Sciatic nerve (tissue), 2 donors: ENCODE results near the gene PDSS2. TPM values are rescaled to one million over a fixed set of nuclear protein-coding genes. Genes with fewer than 3 reads are reported as not detected.
A peak's percentile ranks its signal among the peaks of the same experiment; 100 is the strongest.
"Not testable (repeated sequence)": the region's sequence is repeated elsewhere in the genome, so short reads cannot be mapped to it uniquely, and the experiment has no call there.

ENCODE experiments used
- ATAC-seq: fragments of 200-7000 bp; cut with Tn5 transposase; one replicate; pipeline ENCODE4 v1.9.1; 2020; ENCODE audit warnings: mild to moderate bottlenecking, moderate library complexity
- DNase-seq: peaks from one replicate; pipeline ENCODE4 v3.0.0-alpha.2; 2020; ENCODE audit warnings: low spot score
- intact Hi-C: fragments of 100-400 bp; cut with DNase I; formaldehyde crosslinking; loops from one replicate; pipeline ENCODE4 v1.14.2; 2022
- total RNA-seq: library from RNA; stranded (reverse); fragmentation: NEBNext Ultra II Directional; extraction: Animal tissue kit (Norgen Biotek cat#: 25700); gene quantifications from one replicate; pipeline ENCODE4 v1.2.1, GENCODE V29; 2021
- donor health status: DM: no; HTN: no; CAD: no.
- donor health status: DM: no; HTN: no; CAD: no.

PDSS2 gene
- total RNA-seq, 1 donor from 2014 or later: 11.9 TPM

DNA sequence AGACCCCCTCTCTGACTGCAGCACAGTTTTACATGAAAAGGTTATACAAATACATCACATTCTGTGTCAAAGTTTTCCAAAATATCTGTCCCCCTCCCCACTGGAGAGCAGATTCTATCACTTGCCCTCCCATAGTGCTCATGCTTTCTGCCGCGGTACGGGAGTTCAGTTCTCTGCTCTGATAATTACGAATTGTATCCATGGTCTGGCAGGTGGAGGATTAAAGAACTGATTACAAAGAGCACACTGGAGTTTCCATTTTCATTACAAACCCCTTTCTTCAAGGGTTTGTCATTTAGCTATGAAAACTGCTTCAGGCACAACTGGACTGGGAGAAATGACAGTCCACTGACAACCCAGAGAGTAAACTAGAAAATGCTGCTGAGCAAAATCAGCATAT, 166.0 kb downstream of the PDSS2 start:
- DNase-seq: no peak
- ATAC-seq: no peak
- intact Hi-C loops: no loop called here

DNA sequence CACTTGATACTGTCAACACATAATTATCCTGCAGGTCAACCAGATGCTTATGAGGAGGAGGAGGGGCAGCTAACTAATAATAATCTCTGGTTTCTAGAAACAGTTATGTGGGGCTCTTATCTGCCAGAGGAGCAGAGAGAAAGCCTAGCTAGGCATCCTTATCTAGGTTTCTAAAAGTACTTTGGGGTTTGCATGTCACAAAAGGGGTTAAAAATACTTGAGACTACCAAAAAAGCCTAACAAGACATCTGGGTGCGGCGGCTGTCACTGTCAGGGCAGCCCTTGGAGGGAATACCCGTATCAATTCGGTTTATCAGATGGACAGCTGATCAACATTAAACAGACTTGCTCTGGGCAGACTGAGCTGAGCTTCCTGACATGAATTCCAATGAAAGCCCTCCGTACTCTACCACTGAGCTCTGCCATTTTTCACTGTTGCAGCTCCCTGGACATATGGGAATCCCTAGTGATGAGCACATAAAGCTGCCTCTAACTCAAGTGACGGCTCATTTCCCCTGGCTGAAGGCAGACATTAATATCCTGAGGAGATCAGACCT, 166.6 kb downstream of the PDSS2 start:
- DNase-seq (no peak), ATAC-seq (no peak)
- intact Hi-C loops: no loop called here

DNA sequence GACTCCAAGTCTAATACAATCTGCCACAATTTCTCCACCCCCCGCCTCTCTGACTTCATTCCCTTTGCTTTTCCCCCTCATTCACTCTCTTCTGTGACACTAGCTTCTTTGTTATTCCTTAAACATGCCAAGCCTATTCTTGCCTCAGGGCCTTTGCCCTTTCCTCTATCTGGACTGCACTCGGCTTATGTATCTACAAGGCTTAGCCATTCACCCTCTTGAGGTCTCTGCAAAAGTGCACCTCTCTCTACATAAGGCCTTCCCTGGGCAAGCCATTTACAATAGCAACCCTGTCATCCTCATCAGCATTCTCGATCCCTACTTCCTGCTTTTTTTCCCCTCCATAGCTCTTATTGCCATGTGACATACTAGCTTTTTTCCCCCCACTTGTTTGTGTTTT, 168.9 kb downstream of the PDSS2 start:
- DNase-seq: no peak
- intact Hi-C loops: no loop called here
- ATAC-seq: peak; percentile 15

DNA sequence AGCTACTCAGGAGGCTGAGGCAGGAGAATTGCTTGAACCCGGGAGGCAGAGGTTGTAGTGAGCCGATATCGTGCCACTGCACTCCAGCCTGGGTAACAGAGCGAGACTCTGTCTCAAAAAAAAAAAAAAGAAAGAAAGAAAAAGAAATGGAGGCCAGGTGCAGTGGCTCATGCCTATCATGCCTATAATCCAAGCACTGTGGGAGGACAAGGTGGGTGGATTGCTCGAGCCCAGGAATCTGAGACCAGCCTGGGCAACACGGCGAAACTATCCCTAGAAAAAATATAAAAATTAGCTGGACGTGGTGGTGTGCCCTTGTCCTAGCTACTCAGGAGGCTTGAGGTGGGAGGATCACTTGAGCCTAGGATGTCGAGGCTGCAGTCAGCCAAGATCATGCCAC, 170.1 kb downstream of the PDSS2 start:
- DNase-seq: not testable (repeated sequence)

DNA sequence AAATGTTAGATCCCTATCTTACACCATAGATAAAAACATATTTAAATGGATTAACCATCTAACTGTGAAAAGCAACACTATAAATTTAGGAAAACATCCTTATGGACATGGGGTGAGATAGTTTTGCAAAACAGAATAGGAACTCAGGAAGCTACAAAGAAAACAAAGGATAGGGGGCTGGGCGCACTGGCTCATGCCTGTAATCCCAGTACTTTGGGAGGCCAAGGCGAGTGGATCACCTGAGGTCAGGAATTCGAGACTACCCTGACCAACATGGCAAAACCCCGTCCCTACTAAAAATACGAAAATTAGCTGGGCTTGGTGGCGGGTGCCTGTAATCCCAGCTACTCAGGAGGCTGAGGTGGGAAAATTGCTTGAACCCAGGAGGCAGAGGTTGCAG, 173.7 kb downstream of the PDSS2 start:
- DNase-seq, ATAC-seq, intact Hi-C loops: not testable (repeated sequence)

More for the DNA sequence above, 170.1 kb downstream of the PDSS2 start:
- intact Hi-C loops, ATAC-seq: not testable (repeated sequence)

DNA sequence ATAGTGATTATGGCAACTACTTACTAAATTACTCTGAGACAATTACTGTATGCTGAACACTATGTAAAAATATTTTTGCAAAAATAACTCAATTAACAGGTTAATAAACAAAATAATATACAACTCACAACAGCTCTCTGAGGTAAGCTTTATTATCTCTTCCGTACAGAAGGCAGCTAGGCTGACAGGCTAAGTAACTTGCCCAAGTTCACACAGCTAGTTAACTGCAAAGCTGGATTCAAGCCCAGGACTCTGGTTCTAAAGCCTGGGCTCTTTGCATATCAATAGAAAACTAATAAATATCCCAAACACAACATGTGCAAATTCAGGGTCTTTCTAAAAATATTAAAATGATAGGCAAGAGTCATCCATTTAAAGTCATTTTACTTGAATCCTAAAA, 174.6 kb downstream of the PDSS2 start:
- ATAC-seq (no peak), DNase-seq (no peak)
- intact Hi-C loops: no loop called here

DNA sequence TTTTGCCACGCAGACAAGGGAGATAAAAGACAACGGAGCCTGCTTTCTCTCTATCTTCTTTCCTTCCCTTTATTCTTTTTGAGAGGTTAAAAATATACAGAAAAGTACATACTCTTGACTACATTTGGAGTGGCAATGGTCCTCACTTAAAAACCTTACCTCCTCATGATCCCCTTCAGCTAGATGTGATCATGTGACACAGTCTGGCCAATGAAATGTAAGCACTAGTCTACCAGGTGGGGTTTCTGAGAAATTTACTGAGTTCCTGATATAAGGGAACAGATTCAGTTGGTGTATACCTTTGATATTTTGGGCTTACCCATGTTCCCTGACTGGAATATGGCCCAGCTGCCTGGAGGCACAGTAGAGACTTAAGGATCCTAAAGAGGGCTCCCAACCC, 178.6 kb downstream of the PDSS2 start:
- intact Hi-C loops: no loop called here

DNA sequence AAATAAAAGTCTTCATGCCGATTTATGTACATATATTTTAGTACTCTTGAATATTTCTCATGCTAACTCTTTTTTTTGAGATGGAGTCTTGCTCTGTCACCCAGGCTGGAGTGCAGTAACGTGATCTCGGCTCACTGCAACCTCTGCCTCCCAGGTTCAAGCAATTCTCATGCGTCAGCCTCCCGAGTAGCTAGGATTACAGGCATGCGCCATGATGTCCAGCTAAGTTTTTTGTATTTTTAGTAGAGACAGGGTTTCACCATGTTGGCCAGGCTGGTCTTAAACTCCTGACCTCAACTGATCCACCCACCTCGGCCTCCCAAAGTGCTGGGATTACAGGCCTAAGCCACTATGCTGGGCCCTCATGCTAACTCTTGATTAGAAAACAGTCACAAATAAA, 179.4 kb downstream of the PDSS2 start:
- ATAC-seq, DNase-seq, intact Hi-C loops: not testable (repeated sequence)

More for the DNA sequence above, 178.6 kb downstream of the PDSS2 start:
- ATAC-seq (no peak), DNase-seq (no peak)

DNA sequence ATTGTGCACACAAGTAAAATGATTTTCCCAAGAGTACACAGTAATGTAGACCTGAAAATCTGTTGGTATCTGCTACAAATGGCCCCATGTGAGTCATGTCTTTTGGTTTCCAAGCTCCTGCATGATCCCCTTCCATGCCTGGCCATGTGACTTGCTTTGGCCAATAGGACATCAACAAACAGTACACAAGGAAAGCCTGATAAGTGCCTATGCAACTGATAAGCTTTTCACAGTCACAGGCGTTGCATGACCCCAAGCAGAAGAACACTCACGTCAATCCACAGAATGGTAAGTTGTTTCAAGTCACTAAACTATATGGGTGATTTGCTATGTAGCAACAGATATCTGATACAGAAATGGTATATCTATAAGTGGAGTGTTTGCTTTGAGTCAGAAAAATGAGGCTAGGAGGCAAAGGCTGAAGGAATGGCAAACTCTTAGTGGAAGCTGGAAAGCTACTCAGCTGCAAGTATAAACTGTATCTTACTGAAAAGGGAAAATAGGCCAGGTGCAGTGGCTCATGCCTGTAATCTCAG, 184.0 kb downstream of the PDSS2 start:
- ATAC-seq (no peak), DNase-seq (no peak)
- intact Hi-C loops: no loop called here

DNA sequence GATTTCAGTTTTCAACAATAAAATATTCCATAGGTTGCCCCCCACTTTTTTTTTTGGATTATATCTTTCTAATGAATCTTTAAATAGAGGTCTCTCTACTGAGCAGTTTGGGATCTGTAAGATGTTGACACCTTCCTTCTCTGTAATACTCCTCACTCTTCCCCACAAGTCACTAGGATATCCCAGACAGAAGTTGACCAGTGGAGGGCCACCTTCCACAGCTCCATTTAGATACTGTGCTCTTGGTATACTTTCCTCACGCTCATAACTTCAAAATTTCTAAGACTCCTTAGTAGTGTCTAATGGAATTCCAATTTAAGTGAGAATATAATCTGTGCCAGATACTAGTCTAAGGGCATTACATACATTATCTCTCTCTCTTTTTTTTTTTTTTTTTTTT, 185.1 kb downstream of the PDSS2 start:
- intact Hi-C loops: no loop called here
- ATAC-seq (no peak), DNase-seq (no peak)

DNA sequence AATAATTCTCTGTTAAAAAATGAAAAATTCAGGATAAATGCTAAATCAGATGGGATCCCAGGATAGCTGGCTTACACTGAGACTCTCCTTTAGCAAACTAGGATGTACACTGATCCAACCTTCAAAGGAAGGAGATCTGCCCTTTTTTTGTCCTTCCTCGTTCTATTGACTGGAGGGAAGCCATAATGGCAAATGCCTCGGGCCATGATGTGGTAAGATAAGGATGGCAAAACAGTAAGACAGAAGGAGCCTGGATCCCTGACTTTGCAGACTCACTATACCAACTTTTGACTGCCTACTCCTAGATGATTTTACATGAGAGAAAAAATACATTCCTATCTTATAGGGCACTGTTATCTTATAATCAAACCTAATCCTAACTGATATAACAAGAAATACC, 187.1 kb downstream of the PDSS2 start:
- intact Hi-C loops: no loop called here
- DNase-seq (no peak), ATAC-seq (no peak)

DNA sequence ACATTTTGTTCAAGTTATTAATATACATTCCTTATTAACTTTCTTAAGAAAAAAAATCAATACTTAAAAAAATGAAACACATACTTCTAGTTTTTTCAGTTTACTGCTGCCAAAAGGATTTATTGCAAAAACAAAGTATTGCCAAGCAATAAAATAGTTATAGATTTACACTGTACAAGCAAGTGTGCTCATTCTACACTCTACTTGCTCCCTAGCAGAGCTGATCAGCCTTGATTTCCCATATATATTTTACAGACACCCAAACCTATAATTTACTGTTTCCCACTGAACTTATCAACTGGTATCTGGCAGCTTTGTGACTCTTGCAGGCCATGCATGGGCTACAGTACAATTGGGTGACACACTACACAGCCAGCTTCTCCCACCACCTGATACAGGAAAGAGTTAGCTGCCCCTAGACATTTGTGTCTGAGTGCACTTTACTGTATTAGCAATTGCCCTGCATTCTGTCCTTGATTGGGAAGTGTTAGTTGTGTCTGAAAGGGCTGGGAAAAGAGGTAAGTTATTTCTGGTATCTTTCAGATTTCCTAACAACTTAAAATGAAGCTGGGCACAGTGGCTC, 188.1 kb downstream of the PDSS2 start:
- no peak for DNase-seq
- intact Hi-C loops: no loop called here
- ATAC-seq: no peak

DNA sequence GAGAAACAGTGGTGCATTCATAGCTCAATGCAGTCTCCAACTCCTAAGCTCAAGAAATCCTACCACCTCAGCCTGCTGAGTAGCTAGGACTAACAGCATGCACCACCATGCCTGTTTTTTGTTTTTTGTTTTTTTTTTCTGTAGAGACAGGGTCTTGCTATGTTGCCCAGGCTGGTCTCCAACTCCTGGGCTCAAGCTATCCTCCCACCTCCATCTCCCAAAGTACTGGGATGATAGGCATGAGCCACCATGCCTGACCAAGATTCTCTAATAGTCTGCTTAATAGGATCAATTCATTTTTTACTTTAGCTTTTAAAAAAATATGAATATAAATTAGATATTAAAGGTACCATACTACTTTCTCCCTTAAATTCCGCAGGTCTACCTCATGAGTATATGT, 191.7 kb downstream of the PDSS2 start:
- DNase-seq: no peak
- ATAC-seq: no peak
- intact Hi-C loops: no loop called here

DNA sequence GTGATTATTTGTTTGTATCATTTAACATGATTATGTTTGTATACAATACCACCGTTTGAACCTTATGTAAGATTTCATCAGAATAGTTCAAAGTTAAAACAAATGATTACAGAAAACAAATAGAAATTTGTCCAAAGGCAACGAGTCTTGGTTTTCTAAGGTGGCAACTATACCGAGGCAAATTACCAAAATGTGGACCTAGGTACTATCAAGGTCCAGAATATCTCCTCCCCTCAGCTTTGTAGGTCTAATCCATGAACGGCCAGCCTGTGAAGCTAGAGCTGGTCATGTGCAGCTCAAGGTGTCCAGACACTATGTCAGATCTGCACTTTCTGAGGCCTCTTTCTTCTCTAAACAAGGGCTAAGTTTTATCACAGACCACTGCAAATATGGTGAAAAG, 192.4 kb downstream of the PDSS2 start:
- intact Hi-C loops: no loop called here
- DNase-seq (no peak), ATAC-seq (no peak)

DNA sequence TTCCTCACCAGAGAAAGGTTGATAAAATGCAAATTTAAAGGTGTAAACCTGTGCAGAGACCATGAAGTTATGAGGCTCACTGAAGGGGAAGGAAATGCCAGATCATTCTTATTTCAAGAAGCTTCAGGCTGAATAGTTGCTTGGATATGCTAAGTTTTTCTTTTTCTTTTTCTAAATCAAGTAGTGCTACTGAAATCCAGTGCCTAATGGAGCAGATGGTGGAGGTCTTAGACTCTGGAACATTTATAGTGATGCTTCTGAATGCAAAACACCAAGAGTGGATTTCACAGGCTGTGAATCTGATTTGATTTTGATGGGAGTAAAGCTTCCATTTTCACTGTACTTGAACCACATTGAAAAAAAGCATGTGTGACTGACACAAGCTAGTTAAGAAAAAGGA, 192.8 kb downstream of the PDSS2 start:
- ATAC-seq (no peak), DNase-seq (no peak)
- intact Hi-C loops: no loop called here

DNA sequence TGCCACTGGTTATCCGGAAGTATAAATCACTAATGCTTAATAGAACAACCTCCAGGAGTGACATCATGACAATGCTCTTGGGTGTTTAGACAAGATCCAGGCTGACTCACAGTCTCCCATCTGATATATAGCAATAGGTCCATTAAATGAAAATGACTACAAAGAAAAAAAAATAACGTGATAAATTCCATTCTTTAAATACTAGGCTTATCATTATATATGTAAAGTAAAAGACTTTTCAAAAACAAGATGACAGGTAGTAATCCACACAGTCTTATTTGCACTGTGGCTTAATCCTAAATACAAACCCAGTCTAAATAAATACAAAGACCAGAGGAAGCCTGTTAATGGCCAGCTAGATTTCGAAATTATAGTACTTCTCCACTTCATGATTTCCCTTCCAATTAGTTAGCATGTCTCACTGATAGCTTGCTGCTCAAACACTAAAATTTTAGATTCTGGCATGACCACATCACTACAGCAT, 195.0 kb downstream of the PDSS2 start:
- no peak for ATAC-seq
- DNase-seq: no peak
- intact Hi-C loops: no loop called here

DNA sequence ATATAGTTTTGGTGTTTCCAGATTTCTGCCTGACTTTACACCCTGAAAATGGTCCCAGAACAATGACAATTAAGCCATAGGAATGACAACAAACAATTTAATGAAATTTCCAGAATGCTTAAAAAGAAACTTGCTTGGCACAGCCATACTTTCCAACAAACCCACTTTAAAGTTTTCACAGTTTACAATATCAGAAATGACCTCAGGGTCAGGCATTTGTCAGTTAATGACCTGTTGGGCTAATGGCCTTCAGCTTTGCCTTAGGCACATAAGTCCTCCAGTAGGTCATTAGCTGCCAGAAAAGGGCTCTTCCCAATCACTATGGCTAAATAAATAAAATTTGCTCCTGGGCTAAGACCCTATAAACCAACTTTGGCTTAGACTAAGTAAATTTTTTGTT, 199.4 kb downstream of the PDSS2 start:
- DNase-seq: no peak
- ATAC-seq: no peak
- intact Hi-C loops: no loop called here

DNA sequence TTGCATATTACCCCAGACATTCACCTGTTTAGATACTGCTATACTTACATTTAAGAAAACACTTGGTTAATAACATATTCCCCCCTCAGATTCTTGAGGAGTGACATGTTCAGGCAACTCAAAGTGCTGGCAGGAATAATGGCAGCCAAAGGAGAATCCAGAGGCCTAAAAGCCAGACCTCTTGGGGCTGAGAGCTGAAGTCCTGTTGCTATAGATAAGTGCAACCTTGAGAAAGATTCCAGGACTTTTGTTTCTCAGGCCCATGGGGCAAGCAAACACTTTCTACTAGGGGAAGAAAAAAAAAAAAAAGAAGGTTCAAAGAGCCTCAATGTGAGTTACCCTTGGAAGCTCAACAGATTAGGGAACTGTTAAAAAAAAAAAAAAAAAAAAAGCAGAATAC, 211.2 kb downstream of the PDSS2 start:
- ATAC-seq (no peak), DNase-seq (no peak)
- intact Hi-C loops: no loop called here

DNA sequence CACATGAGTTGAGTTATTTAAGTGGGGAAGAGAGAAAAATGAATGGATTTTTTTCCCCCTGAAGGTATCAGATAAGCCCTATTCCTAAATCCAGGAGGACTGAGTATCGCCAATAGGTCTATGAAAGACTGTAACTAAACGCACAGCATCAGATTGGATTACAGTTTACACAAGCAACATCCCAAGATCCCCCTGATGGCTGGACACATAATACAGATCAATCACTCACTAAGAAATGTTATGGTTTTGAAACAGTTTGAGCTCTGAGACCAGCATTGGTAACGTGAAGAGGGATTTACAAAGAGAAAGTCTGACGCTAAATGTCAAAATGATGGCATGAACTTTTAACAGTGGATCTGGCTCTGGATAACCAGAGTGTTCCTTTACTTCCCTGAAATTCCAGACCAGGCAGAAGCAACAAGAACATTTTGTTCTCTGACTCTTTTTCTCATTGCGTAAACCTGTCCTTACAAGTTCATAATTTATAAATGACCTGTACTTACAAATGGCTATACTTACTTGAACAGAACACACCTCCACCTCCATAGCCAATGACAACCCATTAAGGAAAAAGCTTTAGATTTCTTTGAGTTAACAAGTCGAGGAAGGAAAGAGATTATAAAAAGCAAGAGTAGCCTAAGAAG, 212.3 kb downstream of the PDSS2 start:
- intact Hi-C loops: no loop called here
- ATAC-seq (peak; percentile 60), DNase-seq (no peak)

DNA sequence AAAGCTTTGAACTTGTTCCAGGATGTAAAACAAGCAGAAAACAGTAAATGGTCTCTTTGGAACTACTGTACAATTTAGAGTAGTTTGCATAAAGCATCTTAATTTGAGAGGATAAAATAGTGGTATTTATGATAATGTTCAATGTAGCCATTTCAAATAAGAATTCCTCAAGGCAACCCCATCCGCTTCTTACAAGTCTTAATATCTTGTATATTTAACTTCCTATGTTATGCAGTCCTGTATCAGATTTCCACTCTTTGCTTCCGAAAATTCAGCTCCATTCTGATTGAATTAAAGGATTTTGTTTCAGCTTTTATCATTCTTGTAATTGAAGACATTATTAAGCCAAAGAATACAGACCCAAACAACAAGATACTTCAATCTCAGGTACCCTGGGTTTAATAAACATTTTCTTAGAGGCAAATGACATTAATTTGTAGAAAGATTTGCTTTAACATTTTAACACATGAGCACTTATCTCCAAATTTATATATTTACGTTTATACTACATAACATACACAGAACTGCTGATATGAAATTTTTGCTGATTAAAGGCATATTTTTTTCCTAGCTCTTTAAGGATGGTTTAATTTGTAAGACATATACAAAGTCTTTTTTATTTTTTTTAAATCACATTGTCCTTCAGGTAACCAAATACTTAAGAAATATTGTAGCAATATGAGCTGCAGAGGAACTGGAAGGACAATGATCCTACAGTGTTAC, 213.0 kb downstream of the PDSS2 start:
- intact Hi-C loops: no loop called here
- ATAC-seq: no peak
- no peak for DNase-seq
